Psoas muscle (tissue), 8 donors: ENCODE measurements around the gene GPN2. TPM values are rescaled to one million over a fixed set of nuclear protein-coding genes. Genes with fewer than 3 reads are reported as not detected.
A peak's percentile ranks its signal among the peaks of the same experiment; 100 is the strongest.

Experiments used
- ATAC-seq, 4 donors: fragments of 200-7000 bp; cut with Tn5 transposase; one replicate each; pipeline ENCODE4 v1.9.1; 2020; ENCODE audit warnings: moderate library complexity in 3 of 4, mild to moderate bottlenecking in 2 of 4
- DNase-seq, 2 donors: peaks; one replicate each; pipeline ENCODE4 v3.0.0-alpha.2; 2020
- H3K27ac ChIP-seq: fragments of 200-600 bp; one replicate; pipeline ENCODE4 v1.8.0; 2022
- H3K27me3 ChIP-seq, 3 donors: fragments of 200-600 bp in 1 of 3; one replicate each; pipeline versions ENCODE4 v1.6.1 to v1.8.0; 2013 to 2022; ENCODE audit warnings: low read length in 2 of 3, mild to moderate bottlenecking in 2 of 3, moderate library complexity in 1 of 3; ENCODE audit not compliant: insufficient read depth in 3 of 3
- H3K36me3 ChIP-seq, 2 donors: fragments of 200-600 bp in 1 of 2; one replicate each; pipeline versions ENCODE4 v1.6.1 to v1.8.0; 2013 to 2022; ENCODE audit warnings: low read depth in 1 of 2, mild to moderate bottlenecking in 1 of 2, moderate library complexity in 1 of 2; ENCODE audit not compliant: insufficient read depth in 1 of 2
- H3K4me1 ChIP-seq: fragments of 200-600 bp; one replicate; pipeline ENCODE4 v1.8.0; 2022
- H3K4me3 ChIP-seq: fragments of 200-600 bp; one replicate; pipeline ENCODE4 v1.8.0; 2022; ENCODE audit warnings: mild to moderate bottlenecking
- H3K9me3 ChIP-seq: fragments of 200-600 bp; one replicate; pipeline ENCODE4 v1.8.0; 2022
- WGBS, 3 donors: extraction: QIAGEN DNeasy Blood & Tissue Kit; methylation state at CpG; one replicate each; pipeline versions ENCODE4 v1.1.6 to v1.1.7; 2013; 5-methylcytosine and 5-hydroxymethylcytosine counted together
- intact Hi-C, 2 donors: fragments of 100-400 bp; cut with DNase I; formaldehyde crosslinking; loops; one replicate each; pipeline versions ENCODE4 v1.11.0 to v1.14.2; 2022
- polyA plus RNA-seq, 3 donors: library from polyadenylated mRNA; stranded (reverse); fragments of 200-250 nt; gene quantifications; one replicate each; pipeline ENCODE4 v1.2.3, GENCODE V29; 2013
- total RNA-seq, 4 donors: library from RNA; stranded (reverse); fragmentation: NEBNext Ultra II Directional in 2 of 4; extraction: Animal tissue kit (Norgen Biotek cat#: 25700) in 2 of 4; gene quantifications; one replicate each; pipeline versions ENCODE4 v1.2.1 to v1.2.4, GENCODE V29; 2021 to 2023
- TF ChIP-seq, protein P1 (sequence below): fragments of 200-600 bp; IDR thresholded peaks from one replicate; pipeline ENCODE4 v1.8.0; 2022; ENCODE audit warnings: antibody characterized with exemption
- donor health status: healthy with polysubstance abuse.
- donor health status: DM: no; HTN: no; CAD: no; lungs with moderate emphysema.
- donor health status: Bipolar disorder and iron deficiency.
- donor health status: healthy.
- donor health status: DM: yes; HTN: yes; CAD: no.
- donor health status: DM: no; HTN: no; CAD: no.
- donor health status: DM: no; HTN: no; CAD: no.
- donor health status: DM: yes; HTN: yes; CAD: no.

GPN2 gene
- total and polyA plus RNA-seq, 7 donors, result 18.3 to 35.9 (median 24.2) TPM

DNA sequence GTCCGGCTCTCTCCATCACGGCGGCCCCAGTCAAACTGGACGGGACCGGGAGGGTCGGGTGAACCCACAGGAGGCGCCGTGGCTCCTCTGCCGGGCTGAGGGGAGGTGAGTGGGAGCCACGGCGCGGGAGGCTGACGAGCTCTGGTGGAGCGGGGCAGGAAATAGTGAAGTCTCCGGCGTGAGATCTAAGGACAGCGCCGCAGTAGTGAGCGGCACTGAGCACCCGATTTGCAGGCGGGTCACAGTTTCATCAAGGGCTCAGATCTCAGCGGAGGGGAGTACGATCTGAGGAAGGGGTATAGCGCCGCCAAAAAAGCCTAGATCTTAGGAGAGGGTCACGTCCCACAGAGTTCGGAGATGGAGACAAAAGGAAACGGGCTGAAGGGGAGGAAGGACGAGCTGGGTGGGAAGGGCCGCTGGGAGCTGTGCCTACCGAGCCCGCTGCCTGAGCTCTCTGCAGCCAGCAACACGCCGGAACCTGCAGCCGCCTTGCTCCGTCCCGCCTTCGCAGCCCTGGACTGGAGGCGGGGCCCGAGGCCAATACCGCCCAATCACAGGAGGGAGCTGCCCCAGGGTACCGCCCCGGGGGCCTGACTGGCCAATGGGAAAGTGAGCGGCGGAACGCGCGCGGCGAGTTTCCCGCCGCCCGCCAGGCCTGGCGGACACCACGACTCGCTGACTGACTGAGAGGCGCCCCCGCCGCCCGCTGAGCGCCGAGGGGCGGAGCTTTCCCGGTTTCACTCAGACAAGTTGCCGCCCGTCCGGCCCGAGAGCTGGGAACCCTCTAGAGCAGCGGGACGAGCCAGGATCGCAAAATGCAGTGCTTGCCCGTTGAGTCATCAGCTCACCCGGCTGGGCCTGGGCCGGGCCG, 25.2 kb downstream of the GPN2 start:
- WGBS, 3 donors, result 0 to 1% (median 0%) methylated on average over 65 to 75 of the region's 75 CpGs
- TF ChIP-seq, protein P1, sequence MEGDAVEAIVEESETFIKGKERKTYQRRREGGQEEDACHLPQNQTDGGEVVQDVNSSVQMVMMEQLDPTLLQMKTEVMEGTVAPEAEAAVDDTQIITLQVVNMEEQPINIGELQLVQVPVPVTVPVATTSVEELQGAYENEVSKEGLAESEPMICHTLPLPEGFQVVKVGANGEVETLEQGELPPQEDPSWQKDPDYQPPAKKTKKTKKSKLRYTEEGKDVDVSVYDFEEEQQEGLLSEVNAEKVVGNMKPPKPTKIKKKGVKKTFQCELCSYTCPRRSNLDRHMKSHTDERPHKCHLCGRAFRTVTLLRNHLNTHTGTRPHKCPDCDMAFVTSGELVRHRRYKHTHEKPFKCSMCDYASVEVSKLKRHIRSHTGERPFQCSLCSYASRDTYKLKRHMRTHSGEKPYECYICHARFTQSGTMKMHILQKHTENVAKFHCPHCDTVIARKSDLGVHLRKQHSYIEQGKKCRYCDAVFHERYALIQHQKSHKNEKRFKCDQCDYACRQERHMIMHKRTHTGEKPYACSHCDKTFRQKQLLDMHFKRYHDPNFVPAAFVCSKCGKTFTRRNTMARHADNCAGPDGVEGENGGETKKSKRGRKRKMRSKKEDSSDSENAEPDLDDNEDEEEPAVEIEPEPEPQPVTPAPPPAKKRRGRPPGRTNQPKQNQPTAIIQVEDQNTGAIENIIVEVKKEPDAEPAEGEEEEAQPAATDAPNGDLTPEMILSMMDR, result no peak
- peaks cover 3% of the 10 kb centered on the region for H3K4me1 ChIP-seq
- peak; percentile 99 for DNase-seq
- H3K4me3 ChIP-seq, result peak overlapping the region; percentile 72
- ATAC-seq, result peak; percentile 96 to 99 (median 97)
- H3K27me3 ChIP-seq, result no peaks in the 10 kb centered on the region
- no peaks in the 10 kb centered on the region for H3K36me3 ChIP-seq
- intact Hi-C loops, result no loop called here
- no peaks in the 10 kb centered on the region for H3K9me3 ChIP-seq
- H3K27ac ChIP-seq, result peak overlapping the region; percentile 96

DNA sequence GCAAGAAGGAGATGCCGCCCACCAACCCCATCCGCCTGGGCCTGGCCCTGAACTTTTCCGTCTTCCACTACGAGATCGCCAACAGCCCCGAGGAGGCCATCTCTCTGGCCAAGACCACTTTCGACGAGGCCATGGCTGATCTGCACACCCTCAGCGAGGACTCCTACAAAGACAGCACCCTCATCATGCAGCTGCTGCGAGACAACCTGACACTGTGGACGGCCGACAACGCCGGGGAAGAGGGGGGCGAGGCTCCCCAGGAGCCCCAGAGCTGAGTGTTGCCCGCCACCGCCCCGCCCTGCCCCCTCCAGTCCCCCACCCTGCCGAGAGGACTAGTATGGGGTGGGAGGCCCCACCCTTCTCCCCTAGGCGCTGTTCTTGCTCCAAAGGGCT, 26.4 kb downstream of the GPN2 start:
- peaks cover 3% of the 10 kb centered on the region for H3K4me1 ChIP-seq
- ATAC-seq, result no peak
- H3K27ac ChIP-seq, result no peak overlapping the region
- DNase-seq, result no peak
- no peaks in the 10 kb centered on the region for H3K36me3 ChIP-seq
- H3K27me3 ChIP-seq, result no peaks in the 10 kb centered on the region
- intact Hi-C loops, result no loop called here
- WGBS, 3 donors, result 59 to 65% (median 62%) methylated on average over 15 to 20 of the region's 20 CpGs
- no peaks in the 10 kb centered on the region for H3K9me3 ChIP-seq
- peak overlapping the region; percentile 72 for H3K4me3 ChIP-seq
- TF ChIP-seq, protein P1, result no peak

DNA sequence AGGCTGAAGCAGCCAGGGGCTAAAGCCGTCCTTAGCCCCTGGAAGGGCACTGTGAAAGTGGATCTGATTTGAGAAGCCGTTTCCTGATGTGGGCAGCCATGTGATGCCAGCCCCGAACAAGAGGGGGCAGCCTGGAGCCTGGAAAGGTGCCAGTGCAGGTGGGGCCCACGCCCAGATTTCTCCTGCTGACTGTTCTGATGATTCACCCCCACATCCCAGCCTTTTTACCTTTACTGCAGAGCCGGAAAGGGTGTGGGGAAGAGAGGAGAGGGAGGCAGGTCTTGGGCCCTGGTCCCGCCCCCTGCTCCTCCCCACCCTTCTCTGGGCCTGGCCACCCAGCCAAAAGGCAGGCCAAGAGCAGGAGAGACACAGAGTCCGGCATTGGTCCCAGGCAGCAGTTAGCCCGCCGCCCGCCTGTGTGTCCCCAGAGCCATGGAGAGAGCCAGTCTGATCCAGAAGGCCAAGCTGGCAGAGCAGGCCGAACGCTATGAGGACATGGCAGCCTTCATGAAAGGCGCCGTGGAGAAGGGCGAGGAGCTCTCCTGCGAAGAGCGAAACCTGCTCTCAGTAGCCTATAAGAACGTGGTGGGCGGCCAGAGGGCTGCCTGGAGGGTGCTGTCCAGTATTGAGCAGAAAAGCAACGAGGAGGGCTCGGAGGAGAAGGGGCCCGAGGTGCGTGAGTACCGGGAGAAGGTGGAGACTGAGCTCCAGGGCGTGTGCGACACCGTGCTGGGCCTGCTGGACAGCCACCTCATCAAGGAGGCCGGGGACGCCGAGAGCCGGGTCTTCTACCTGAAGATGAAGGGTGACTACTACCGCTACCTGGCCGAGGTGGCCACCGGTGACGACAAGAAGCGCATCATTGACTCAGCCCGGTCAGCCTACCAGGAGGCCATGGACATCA, 27.1 kb downstream of the GPN2 start, which contains the start of gene SFN:
TSS of gene SFN (plus strand) at position 369 of the 904 bp plus-strand sequence. CDS start at position 433, 64 bp downstream.
- intact Hi-C loops, result no loop called here
- ATAC-seq, result no peak
- peaks cover 7% of the 10 kb centered on the region for H3K4me1 ChIP-seq
- TF ChIP-seq, protein P1, result peak; percentile 7
- DNase-seq, result no peak
- H3K4me3 ChIP-seq, result peak within 1 kb of the TSS; percentile 72
- no peak within 1 kb of the TSS for H3K27ac ChIP-seq
- no peaks in the 10 kb centered on the region for H3K9me3 ChIP-seq
- WGBS, 3 donors, result 80 to 86% (median 82%) methylated on average over 35 to 37 of the region's 37 CpGs
- no peaks in the 10 kb centered on the region for H3K36me3 ChIP-seq
- H3K27me3 ChIP-seq, result no peaks in the 10 kb centered on the region

DNA sequence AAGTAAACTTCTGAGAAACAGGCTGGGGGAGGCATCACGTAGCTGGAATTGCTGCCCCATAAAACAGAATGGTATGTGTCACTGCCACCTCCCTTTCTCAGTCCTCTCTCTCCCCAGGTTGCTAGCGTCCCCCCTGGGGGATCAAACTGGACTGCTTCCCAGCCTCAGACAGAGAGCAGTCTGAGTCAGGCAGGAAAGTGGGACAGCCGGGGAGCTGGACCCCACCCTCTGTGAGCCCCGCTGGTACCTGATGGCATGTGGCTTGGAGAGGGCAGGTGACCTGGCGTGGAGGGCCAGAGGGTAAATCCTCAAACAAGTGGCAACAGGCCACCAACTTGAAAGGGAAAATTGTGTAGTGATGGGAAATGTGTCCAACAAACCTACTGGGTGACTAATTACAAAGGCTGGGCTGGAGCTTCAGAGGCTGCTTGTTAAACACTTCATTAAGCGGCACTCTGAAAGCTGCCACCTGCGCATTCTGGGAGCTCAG, 28.1 kb downstream of the GPN2 start:
- H3K4me1 ChIP-seq, result peaks cover 7% of the 10 kb centered on the region
- intact Hi-C loops, result no loop called here
- WGBS, 3 donors, result 80 to 82% (median 80%) methylated on average over 7 of the region's 7 CpGs
- H3K27me3 ChIP-seq, result no peaks in the 10 kb centered on the region
- H3K4me3 ChIP-seq, result no peak overlapping the region
- TF ChIP-seq, protein P1, result no peak
- DNase-seq (no peak), ATAC-seq (no peak)
- no peaks in the 10 kb centered on the region for H3K9me3 ChIP-seq
- peaks cover 0 to under 1% of the 10 kb centered on the region in 2 donors for H3K36me3 ChIP-seq
- no peak overlapping the region for H3K27ac ChIP-seq
